HG02798 (cell line): ENCODE measurements around the gene OR8H3.
"Not testable (repeated sequence)": the region's sequence is repeated elsewhere in the genome, so short reads cannot be mapped to it uniquely, and the experiment has no call there.

Source experiments
- ATAC-seq: cut with Tn5 transposase; IDR thresholded peaks from one replicate; pipeline ENCODE4 v1.9.1; 2021; ENCODE audit warnings: mild to moderate bottlenecking; ENCODE audit not compliant: unreplicated experiment, poor library complexity

OR8H3 gene

GRCh38 chr11:56122073-56122472, at the start of gene OR8H3:
Gene OR8H3 (plus strand): TSS chr11:56122373. CDS start chr11:56122373, 0 bp downstream.
- ATAC-seq = no peak

- no peak for ATAC-seq
Measured at GRCh38 chr11:56089697-56090096, 32.5 kb upstream of the OR8H3 start.

- ATAC-seq = no peak
Measured at GRCh38 chr11:56093008-56093407, 29.2 kb upstream of the OR8H3 start, which contains the start of gene OR8I2. Gene OR8I2 (plus strand): TSS chr11:56093308. CDS start chr11:56093308, 0 bp downstream.

DNA sequence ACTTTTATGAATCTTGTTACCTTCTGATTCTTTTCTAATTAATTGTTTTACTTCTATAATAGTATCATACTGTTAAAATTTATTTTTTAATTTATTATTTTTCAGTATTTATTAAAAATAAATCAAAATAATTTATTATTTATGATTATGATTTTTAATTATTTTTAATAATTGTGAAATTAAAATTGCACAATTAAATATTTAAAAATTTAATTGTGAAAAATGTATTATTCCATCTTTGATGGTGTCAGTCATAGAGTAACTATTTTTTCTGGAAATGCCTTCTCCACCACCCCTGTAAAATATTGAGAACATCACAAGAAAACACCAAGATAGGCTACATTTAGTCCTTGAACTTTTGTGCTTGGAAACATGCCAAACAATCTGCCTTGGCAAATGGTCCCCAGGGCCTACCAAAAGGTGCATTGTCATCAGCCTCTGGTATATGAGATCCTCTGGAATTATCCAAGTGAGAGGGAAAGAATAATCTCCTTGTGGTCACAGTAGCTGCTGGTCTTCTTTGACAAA, 18.9 kb upstream of the OR8H3 start, which contains the start of gene OR8H2:
Gene OR8H2 (plus strand): TSS at position 478 of the 528 bp plus-strand sequence. CDS start 1,356 bp downstream, outside the sequence.
- no peak for ATAC-seq

DNA sequence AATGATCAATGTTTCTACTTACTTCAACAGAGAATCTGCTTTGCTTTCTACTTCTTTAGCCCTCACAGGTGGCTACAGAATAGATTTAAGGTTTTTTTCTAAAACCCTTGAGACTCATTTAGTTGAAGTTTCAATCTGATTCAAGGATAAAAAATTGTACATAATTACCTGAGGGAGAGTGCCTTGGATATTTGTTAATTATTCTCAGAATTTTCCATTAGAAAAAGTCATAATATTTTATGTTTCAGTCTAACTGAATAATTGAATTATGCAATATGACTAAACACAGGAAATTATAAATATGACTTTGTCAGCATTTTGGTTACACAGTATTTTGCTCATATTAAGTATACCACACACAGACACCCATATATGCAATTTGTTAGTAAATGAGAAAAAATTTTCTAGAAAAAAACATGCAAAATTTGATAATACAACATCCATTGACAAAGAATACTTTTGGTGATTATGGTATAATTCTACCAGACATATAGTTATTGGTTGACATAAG, 18.0 kb downstream of the OR8H3 start, which contains the start of gene OR8J3:
Gene OR8J3 (minus strand): TSS at position 51 of the 511 bp plus-strand sequence. CDS start 2,483 bp downstream, outside the sequence.
- no peak for ATAC-seq

GRCh38 chr11:56143681-56144080, 21.5 kb downstream of the OR8H3 start:
- ATAC-seq = not testable (repeated sequence)

DNA sequence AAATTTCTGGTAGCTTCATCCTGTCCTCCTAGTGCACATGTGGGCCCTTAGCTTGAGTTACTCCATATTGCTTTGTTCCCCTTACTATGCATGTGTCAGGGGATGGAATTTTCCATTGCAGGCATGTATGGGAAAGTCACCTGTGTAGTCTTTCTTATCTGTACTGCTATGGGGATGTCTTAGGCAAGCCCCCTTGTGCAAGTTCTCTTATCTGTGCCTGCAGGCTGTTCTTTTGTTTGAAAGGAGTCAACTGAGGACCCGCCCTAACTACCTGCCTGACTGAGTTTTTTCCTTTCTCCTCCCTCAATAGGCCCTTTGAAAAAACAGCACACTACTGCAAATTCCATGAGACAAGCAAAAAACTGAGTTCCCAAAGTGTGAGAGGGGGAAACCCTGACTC, 29.2 kb downstream of the OR8H3 start:
- ATAC-seq = no peak

DNA sequence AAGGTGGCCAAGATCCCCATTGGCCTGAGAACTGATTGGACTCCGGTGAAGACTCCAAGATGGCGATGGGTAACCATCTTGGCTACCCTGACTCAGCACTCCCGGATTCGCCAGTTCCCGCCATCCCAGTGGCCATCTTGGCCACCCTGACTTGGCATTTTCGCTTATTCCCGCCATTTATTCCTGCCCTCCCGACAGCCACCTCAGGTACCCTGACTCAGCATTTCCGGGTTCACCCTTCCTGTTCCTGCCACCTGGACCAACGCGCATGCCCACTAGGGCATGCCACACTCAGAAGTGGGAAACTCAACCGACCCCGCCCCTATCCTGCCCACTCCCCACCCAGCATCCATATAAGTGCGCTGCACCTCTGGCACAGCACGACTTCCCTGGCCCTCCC, 30.2 kb downstream of the OR8H3 start:
- ATAC-seq = no peak

GRCh38 chr11:56160217-56160616, 38.0 kb downstream of the OR8H3 start, which contains the start of gene OR8K5:
Gene OR8K5 (minus strand): TSS chr11:56160317. CDS start chr11:56160317, 0 bp downstream.
- no peak for ATAC-seq

GRCh38 chr11:56163804-56164203, 41.6 kb downstream of the OR8H3 start:
- no peak for ATAC-seq

DNA sequence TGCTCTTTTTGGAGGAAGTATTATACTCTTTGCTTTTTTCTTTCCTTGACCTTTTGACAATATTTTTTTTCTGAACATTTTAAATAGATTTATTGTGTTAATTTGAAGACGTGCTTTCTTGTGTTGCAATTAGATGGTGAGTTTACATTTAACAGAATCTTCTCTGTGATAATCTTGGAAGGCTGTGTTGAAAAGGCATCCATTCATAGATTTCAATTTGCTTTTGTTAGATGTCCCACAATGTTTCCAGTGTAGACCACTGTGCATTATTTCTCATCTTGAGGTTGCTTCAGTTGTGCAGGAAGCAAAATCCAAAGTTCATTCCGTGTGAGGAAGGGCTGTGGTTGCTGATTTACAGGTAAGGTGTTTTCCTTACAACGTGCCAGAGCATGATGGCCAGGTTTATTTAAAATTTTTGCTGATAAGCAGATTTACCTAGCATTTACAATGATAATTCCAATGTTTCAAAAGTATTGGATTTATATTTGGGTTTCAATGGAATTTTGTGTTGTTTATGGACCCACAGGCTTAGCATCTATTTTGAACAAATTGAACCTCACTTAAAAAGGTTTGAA, 50.2 kb downstream of the OR8H3 start:
- no peak for ATAC-seq
